Fibroblast of villous mesenchyme (primary cell): ENCODE results near the gene RGS3. TPM values are rescaled to one million over a fixed set of nuclear protein-coding genes. Genes with fewer than 3 reads are reported as not detected.

Source experiments
- DNase-seq: peaks from one replicate; pipeline ENCODE4 v3.0.0-alpha.2; 2010; ENCODE audit warnings: low read depth
- H3K4me3 ChIP-seq: 2 replicates; pipeline ENCODE4 v1.5.1; 2011; ENCODE audit warnings: low read depth, mild to moderate bottlenecking, low read length
- CTCF ChIP-seq: IDR thresholded peaks from 2 replicates; pipeline ENCODE4 v1.5.1; 2012; ENCODE audit warnings: low read depth, mild to moderate bottlenecking, low read length; ENCODE audit not compliant: insufficient read depth
- total RNA-seq: library from RNA; depleted of rRNA; stranded (reverse); fragments of >200 nt; gene quantifications from 2 replicates; pipeline ENCODE4 v1.2.3, GENCODE V29; 2012

The RGS3 gene
- total RNA-seq, 1 donor, result 37.1 TPM

- H3K4me3 ChIP-seq, result no peak overlapping the region
- no peak for TF ChIP-seq CTCF
- DNase-seq, result no peak
Observed at GRCh38 chr9:113624721-113625120, 161.2 kb downstream of the RGS3 start.

- H3K4me3 ChIP-seq, result no peak overlapping the region
- no peak for DNase-seq
- TF ChIP-seq CTCF, result no peak
Observed at GRCh38 chr9:113625486-113625885, 162.0 kb downstream of the RGS3 start.

- no peak for DNase-seq
- no peak for TF ChIP-seq CTCF
- H3K4me3 ChIP-seq, result no peak overlapping the region
Observed at GRCh38 chr9:113626735-113627495, 163.4 kb downstream of the RGS3 start.

GRCh38 chr9:113628621-113629020 lies 165.1 kb downstream of the RGS3 start:
- no peak for TF ChIP-seq CTCF
- H3K4me3 ChIP-seq, result no peak overlapping the region
- no peak for DNase-seq

GRCh38 chr9:113630386-113631136 lies 167.0 kb downstream of the RGS3 start:
- no peak overlapping the region for H3K4me3 ChIP-seq
- no peak for TF ChIP-seq CTCF
- DNase-seq, result no peak

- no peak overlapping the region for H3K4me3 ChIP-seq
- no peak for TF ChIP-seq CTCF
- no peak for DNase-seq
Observed at GRCh38 chr9:113631137-113631765, 167.7 kb downstream of the RGS3 start.
